DND-41 (cell line): Measurements from ENCODE around the gene FURIN.

Experiments used
- ATAC-seq: fragments of 200-7000 bp; cut with Tn5 transposase; 3 replicates; pipeline ENCODE4 v1.9.1; 2021; ENCODE audit warnings: low read depth; ENCODE audit not compliant: insufficient read depth
- DNase-seq: peaks from one replicate; pipeline ENCODE4 v3.0.0-alpha.2; 2020
- H2AFZ ChIP-seq: 2 replicates; pipeline ENCODE4 v1.6.0; 2012; ENCODE audit warnings: low read depth, low read length
- H3K27ac ChIP-seq: 2 replicates; pipeline ENCODE4 v1.5.1; 2012; ENCODE audit warnings: low read length, inconsistent platforms
- H3K27me3 ChIP-seq: fragments of 200-600 bp; sonication (generic); 2 replicates; pipeline ENCODE4 v1.6.0; 2012; ENCODE audit warnings: low read length, mild to moderate bottlenecking, inconsistent platforms; ENCODE audit not compliant: insufficient read depth, poor library complexity
- H3K36me3 ChIP-seq: 2 replicates; pipeline ENCODE4 v1.5.1; 2012; ENCODE audit warnings: low read length, inconsistent platforms; ENCODE audit not compliant: insufficient read depth
- H3K4me1 ChIP-seq: 2 replicates; pipeline ENCODE4 v1.5.1; 2012; ENCODE audit warnings: mild to moderate bottlenecking, low read length; ENCODE audit not compliant: insufficient read depth
- H3K4me2 ChIP-seq: 2 replicates; pipeline ENCODE4 v1.6.0; 2012; ENCODE audit warnings: mild to moderate bottlenecking, moderate library complexity, low read length, inconsistent platforms; ENCODE audit not compliant: insufficient read depth
- H3K4me3 ChIP-seq, 2 experiments: fragments of 200-600 bp in 1 of 2; shearing (Covaris generic) in 1 of 2; 2 replicates each; pipeline ENCODE4 v1.5.1; 2012 to 2016; ENCODE audit warnings: inconsistent platforms in 2 of 2, low read length in 2 of 2, mild to moderate bottlenecking in 2 of 2, low read depth in 1 of 2, moderate library complexity in 1 of 2
- H3K79me2 ChIP-seq: 2 replicates; pipeline ENCODE4 v1.6.0; 2012; ENCODE audit warnings: low read length, inconsistent platforms; ENCODE audit not compliant: insufficient read depth
- H3K9ac ChIP-seq: 2 replicates; pipeline ENCODE4 v1.6.0; 2012; ENCODE audit warnings: low read depth, mild to moderate bottlenecking, inconsistent platforms, low read length, moderate library complexity
- H3K9me3 ChIP-seq: 2 replicates; pipeline ENCODE4 v1.5.1; 2012; ENCODE audit warnings: low read length, moderate library complexity, mild to moderate bottlenecking, inconsistent platforms; ENCODE audit not compliant: insufficient read depth, severe bottlenecking
- H4K20me1 ChIP-seq: 2 replicates; pipeline ENCODE4 v1.6.0; 2012; ENCODE audit warnings: low read length; ENCODE audit not compliant: insufficient read depth
- CTCF ChIP-seq: IDR thresholded peaks from 2 replicates; pipeline ENCODE4 v1.5.1; 2012; ENCODE audit warnings: borderline replicate concordance, low read length, moderate library complexity, mild to moderate bottlenecking; ENCODE audit not compliant: poor library complexity, severe bottlenecking; ENCODE audit errors: extremely low read depth
- EZH2 ChIP-seq: IDR thresholded peaks from 3 replicates; pipeline ENCODE4 v1.6.1; 2012; ENCODE audit warnings: borderline replicate concordance, low read depth, mild to moderate bottlenecking, moderate library complexity, low read length, inconsistent platforms; ENCODE audit not compliant: severe bottlenecking

Gene FURIN

DNA sequence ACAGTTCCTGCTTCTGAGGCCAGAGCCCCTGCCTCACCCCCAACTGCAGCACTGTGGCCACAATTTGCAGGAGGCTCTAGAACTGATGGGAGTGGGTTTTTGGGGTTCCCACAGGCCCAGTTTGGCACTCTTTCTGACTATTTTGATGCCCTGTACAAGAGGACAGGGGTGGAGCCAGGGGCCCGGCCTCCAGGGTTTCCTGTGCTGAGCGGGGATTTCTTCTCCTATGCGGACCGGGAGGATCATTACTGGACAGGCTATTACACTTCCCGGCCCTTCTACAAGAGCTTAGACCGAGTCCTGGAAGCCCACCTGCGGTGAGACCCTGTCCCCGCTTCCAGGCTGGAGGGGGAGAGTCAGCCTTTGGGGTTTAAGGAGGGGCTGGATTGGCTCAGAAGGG, 41.6 kb downstream of the FURIN start:
- Histone ChIP-seq H3K4me2 (no peak overlapping the region), H3K36me3 (peaks cover 85% of the 10 kb centered on the region), H3K27ac (no peak overlapping the region), H2AFZ (no peak overlapping the region), H3K27me3 (no peaks in the 10 kb centered on the region), H4K20me1 (0 out of 2 replicates have a peak, but pooled peaks cover 7% of the 10 kb centered on the region), H3K4me3 (no peak overlapping the region), H3K9me3 (no peaks in the 10 kb centered on the region), H3K9ac (no peak overlapping the region), H3K4me1 (no peaks in the 10 kb centered on the region), H3K79me2 (no peaks in the 10 kb centered on the region)
- DNase-seq (no peak), ATAC-seq (no peak)
- TF ChIP-seq EZH2 = no peak
- TF ChIP-seq CTCF = no peak

DNA sequence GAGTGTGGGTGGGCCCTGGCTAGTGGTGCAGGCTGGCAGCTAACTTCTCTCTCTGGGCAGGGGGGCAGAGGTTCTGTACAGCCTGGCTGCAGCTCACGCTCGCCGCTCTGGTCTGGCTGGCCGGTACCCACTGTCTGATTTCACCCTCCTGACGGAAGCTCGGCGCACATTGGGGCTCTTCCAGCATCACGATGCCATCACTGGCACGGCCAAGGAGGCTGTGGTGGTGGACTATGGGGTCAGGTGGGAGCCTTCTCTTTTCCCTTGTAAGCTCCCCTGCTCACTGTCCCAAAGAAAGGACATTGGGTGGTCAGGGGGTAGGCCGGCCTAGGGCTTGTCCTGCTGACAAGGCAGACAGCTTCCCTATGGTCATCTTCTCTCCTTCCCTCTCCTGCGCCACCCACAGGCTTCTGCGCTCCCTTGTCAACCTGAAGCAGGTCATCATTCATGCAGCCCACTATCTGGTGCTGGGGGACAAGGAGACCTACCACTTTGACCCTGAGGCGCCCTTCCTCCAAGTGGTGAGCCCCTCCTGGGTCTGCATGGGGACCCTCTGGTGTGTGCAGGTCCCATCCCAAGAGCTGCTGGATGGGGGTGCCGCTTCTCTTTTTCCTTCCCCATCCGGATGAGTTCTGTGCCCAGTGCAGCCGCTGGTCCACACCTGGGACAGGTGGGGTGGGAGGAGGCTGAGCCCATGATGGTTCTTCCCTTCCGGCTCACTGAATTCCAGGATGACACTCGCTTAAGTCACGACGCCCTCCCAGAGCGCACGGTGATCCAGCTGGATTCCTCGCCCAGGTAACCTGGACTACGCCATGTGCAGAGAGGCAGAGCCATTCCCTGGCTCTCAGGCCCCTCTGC, 42.3 kb downstream of the FURIN start:
- no peak for ATAC-seq
- Histone ChIP-seq H3K27me3 (no peaks in the 10 kb centered on the region), H4K20me1 (0 out of 2 replicates have a peak, but pooled peaks cover 7% of the 10 kb centered on the region), H3K4me3 (no peak overlapping the region), H3K4me2 (no peak overlapping the region), H2AFZ (no peak overlapping the region), H3K36me3 (peaks cover 85% of the 10 kb centered on the region), H3K27ac (no peak overlapping the region), H3K79me2 (no peaks in the 10 kb centered on the region), H3K9me3 (no peaks in the 10 kb centered on the region), H3K9ac (no peak overlapping the region), H3K4me1 (no peaks in the 10 kb centered on the region)
- no peak for TF ChIP-seq CTCF
- no peak for TF ChIP-seq EZH2
- no peak for DNase-seq

GRCh38 chr15:90911302-90911623, 42.9 kb downstream of the FURIN start:
- H3K4me3 ChIP-seq = no peak overlapping the region
- peaks cover 85% of the 10 kb centered on the region for H3K36me3 ChIP-seq
- no peak overlapping the region for H3K27ac ChIP-seq
- no peak overlapping the region for H3K4me2 ChIP-seq
- ATAC-seq (no peak), DNase-seq (no peak)
- H3K9me3 ChIP-seq = no peaks in the 10 kb centered on the region
- no peak for TF ChIP-seq CTCF
- no peak for TF ChIP-seq EZH2
- H3K27me3 ChIP-seq = no peaks in the 10 kb centered on the region
- H3K79me2 ChIP-seq = no peaks in the 10 kb centered on the region
- 0 out of 2 replicates have a peak, but pooled peaks cover 7% of the 10 kb centered on the region for H4K20me1 ChIP-seq
- no peak overlapping the region for H2AFZ ChIP-seq
- H3K9ac ChIP-seq = no peak overlapping the region
- H3K4me1 ChIP-seq = no peaks in the 10 kb centered on the region
